GM18858 (cell line): ENCODE measurements around the gene FBH1.
"Not testable (repeated sequence)": the region's sequence is repeated elsewhere in the genome, so short reads cannot be mapped to it uniquely, and the experiment has no call there.

ENCODE experiments used
- ATAC-seq: cut with Tn5 transposase; IDR thresholded peaks from one replicate; pipeline ENCODE4 v1.9.1; 2021; ENCODE audit not compliant: unreplicated experiment

The FBH1 gene

DNA sequence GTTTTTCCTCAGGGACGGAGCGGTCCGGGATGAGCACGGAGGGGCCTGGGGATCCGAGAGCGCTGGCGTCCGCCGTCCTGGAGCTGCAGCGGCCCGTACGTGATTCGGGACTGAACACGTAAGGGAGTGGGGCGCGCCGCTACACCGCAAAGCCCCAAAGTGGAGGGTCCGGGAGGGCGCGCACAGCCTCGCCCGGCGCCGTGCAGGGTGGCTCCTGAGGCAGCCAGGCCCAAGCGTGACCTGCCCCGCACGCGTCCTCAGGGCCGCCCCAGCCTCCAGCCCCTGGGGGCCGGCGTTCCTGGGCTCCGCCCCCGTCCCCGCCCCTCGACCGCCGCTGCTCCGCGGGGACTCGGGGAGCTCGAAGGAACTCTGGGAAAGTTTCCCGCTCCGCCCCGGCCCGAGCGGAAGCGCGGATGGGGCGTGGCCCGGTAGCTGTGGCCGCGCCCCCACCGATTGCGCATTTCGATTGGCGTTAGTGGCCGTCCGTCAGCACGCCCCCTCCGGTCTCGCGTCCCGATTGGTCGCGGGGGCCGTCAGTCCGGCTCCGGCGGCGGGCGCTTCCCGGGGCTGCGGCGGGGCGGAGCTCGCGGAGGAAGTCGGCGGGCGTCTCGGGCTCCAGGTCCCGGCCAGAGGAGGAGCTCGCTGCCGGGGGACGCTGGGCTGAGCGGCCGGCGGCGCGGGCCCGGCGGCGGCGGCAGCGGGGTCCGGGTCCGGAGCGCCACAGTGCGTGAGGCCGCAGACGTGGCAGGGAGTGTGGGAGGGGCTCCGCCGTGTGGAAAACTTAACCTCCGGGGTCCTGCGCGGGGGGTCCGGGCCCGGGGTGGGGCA lies at the start of gene FBH1, which contains the start of gene ANKRD16:
TSS of gene FBH1 (plus strand) at position 620 of the 828 bp plus-strand sequence. CDS start at position 723, 103 bp downstream.
TSS of gene ANKRD16 (minus strand) at position 270 of the 828 bp plus-strand sequence. CDS start 539 bp downstream, outside the sequence.
- peak; percentile 81 for ATAC-seq

- ATAC-seq, result peak; percentile 73
Measured at GRCh38 chr10:5840314-5841307, 49.4 kb upstream of the FBH1 start.

DNA sequence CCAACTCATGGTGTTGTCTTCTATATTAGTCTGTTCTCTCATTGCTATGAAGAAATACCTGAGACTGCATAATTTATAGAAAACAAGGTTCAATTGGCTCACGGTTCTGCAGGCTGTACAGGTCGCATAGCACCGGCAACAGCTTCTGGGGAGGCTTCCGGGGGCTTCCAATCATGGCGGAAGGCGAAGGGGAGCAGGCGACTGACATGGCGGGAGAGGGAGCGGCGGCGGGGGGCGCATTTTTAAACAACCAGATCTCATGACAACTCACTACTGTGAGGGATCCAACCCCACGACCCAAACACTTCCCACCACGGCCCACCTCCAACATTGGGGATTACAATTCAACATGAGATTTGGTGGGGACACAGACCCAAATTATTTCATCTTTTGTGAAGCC lies 48.1 kb upstream of the FBH1 start:
- ATAC-seq, result no peak

- ATAC-seq, result no peak
Measured at GRCh38 chr10:5843686-5844344, 46.2 kb upstream of the FBH1 start.

GRCh38 chr10:5844345-5845055 lies 45.5 kb upstream of the FBH1 start:
- ATAC-seq, result no peak

- ATAC-seq, result not testable (repeated sequence)
Measured at GRCh38 chr10:5846667-5847066, 43.4 kb upstream of the FBH1 start.

GRCh38 chr10:5854131-5854475 lies 35.9 kb upstream of the FBH1 start:
- ATAC-seq, result no peak

DNA sequence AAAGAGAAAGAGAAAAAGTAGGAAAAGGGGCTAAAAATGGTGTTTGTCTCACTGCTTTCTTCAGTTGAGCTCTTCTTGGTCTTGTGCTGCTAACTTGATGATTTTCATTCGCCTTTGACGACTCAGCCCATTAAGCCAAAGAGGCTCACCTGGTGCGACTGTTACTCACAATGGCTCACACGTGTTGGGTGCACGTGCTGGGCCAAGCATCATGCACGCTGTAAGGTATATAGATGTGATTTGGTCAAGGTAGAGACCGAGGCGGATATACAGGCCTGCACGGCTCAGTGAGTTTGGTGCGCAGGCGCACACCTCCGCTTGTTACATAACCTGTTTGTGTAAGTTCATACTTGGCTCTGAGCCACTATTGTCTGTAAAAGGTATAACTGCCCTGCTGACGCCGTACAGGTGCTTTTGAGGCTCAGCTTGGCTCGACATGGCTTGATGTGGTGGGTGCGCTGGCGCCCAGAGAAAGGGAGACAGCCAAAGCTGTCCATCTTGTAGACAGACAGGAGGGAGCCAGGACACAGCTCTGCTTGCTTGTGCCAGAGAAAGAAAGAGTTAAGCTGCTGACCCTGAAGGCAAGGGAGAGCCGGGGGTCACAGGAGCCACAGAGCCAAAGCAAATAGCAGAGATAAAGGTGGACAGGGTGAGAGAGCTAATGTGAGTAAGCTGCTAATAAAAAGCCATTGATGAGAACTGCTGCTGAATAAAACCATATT lies 33.9 kb upstream of the FBH1 start:
- no peak for ATAC-seq

GRCh38 chr10:5856701-5857004 lies 33.4 kb upstream of the FBH1 start:
- no peak for ATAC-seq

DNA sequence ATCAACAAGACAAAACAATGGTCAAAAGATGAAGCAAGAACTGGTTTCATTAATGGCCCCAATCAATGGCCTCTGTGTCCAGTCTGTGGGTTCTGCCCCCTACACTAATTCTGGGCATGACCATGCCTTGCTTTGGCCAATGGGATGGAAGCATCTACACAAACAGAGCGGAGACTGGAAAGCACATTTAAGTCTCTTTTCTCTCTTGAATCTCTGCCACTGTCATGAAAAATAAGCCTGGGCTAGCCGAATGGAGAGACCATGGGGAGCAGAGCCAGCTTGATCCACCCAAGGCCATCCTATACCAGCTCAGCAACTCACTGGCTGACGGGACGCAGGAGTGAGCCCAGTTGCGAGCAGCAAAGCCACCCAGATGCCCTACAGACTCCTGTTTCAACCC lies 31.2 kb upstream of the FBH1 start:
- ATAC-seq, result no peak

- no peak for ATAC-seq
Measured at GRCh38 chr10:5860066-5860465, 30.0 kb upstream of the FBH1 start.

DNA sequence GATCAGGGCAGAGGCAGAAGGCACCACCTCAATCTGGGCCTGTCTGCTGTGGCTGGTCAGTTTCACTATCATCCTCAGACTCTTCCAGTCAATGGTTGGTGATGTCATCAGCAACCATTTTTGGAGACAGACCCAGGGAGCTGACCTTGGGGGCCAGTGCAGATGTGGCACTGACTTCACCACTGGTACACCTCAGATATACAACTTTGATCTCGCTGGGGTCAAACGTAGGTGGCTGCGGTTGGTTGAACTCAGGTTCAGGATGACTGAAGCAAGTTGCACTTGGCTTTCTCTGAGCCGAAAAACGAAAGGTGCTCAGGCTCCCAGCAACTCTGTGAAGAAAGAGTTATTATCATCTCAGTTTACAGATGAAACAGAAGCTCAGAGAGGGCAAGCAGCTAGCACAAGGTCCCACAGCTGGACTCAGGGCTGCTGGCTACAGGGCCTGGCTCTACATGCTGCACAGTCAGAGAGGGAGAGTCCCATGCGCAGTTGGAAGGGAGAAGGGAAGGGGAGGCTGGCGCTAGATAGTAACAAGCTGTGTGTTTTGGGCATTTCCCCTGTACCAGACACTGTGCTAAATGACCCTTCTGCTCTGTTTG lies 27.6 kb upstream of the FBH1 start:
- ATAC-seq, result peak; percentile 95

GRCh38 chr10:5862981-5863685 lies 26.9 kb upstream of the FBH1 start:
- not testable (repeated sequence) for ATAC-seq

DNA sequence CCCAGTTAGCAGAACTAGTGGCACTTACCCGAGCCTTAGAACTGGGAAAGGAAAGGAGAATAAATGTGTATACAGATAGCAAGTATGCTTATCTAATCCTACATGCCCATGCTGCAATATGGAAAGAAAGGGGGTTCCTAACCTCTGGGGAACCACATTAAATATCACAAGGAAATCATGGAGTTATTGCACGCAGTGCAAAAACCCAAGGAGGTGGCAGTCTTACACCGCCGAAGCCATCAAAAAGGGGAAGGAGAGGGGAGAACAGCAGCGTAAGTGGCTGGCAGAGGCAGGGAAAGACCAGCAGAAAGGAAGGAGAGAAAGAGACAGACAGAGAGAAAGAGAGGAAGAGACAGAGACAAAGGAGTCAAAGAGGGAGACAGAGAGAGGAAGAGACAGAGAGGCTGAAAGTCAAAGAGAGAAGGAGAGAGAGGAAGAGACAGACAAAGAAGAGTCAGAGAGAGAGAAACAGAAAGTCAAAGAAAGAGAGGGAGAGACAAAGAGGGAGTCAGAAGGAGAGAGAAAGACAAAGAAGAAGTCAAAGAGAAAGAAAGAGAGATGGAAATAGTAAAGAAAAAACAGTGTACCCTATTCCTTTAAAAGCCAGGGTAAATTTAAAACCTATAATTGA lies 23.5 kb upstream of the FBH1 start:
- ATAC-seq, result not testable (repeated sequence)

- not testable (repeated sequence) for ATAC-seq
Measured at GRCh38 chr10:5867091-5867615, 22.9 kb upstream of the FBH1 start.

GRCh38 chr10:5868383-5868782 lies 21.7 kb upstream of the FBH1 start:
- not testable (repeated sequence) for ATAC-seq

DNA sequence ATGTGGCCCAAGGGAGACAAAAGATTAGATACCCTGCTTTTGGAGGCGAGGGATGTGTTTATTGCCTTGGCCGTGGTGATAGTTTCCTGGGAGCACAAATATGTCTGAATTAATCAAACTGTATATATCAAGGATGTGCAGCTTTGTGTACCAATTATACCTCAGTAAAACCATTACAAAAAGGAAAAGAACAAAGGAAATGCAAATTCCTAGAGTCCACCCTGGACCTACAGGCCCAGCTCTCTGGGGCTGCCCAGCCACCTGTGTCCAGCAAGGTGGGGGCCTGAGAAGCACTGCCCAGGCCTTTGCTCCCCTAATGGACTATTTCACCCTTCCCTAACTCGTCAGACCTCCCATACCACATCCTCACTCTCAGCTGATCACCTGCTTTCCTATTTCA lies 20.9 kb upstream of the FBH1 start:
- ATAC-seq, result no peak

DNA sequence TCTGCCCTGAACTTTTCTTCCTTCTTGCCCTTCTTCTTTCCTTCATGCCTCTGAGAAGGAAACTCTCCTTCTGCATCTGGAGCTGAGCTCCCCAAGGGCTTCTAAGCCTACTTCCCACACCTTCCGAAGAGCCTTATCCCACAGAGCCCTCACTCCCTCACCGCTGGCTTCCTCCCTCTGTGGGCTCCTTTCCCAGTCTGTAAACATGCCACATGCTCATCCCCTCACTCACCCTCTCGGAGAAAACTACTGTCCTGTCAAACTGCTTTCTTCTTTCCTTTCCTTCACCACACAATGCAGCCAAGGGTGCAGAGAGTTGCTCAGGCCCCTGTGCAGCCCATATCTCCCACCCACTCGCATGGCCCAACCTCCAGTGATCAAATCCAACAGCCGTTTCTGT lies 18.4 kb upstream of the FBH1 start:
- no peak for ATAC-seq
